Temporal lobe (tissue), 2 donors: ENCODE measurements around the gene ATP5PB. TPM values are rescaled to one million over a fixed set of nuclear protein-coding genes. Genes with fewer than 3 reads are reported as not detected.

ENCODE experiments used
- small RNA-seq: library from RNA; depleted of rRNA; stranded (forward); fragments of <200 nt; gene quantifications from one replicate; pipeline ENCODE3, GENCODE V24; 2014; ENCODE audit warnings: low replicate concordance
- total RNA-seq: library from RNA; depleted of rRNA; stranded (reverse); fragments of >200 nt; gene quantifications from one replicate; pipeline ENCODE4 v1.2.3, GENCODE V29; 2014

ATP5PB gene
- total RNA-seq, 1 donor from 2014 or later = 183 TPM

Small RNA genes within 50 kb of the gene (small RNA-seq; reads per million reads assigned to genes)
- gene RF00019 (not detected), gene RNU6-792P (not detected)

Other genes starting within 250 kb of the ATP5PB start
- 0.49 TPM for gene DENND2D, start 248.8 kb upstream of the ATP5PB start, total RNA-seq
- gene CHI3L2, start 221.8 kb upstream of the ATP5PB start, total RNA-seq = 0.49 TPM
- gene CHIA, start 158.6 kb upstream of the ATP5PB start, total RNA-seq = not detected
- 1.5 TPM for gene OVGP1, start 21.7 kb upstream of the ATP5PB start, total RNA-seq
- gene WDR77, start 208 bp upstream of the ATP5PB start, total RNA-seq = 15.0 TPM
- gene C1orf162, start 24.5 kb downstream of the ATP5PB start, total RNA-seq = 0.49 TPM
- 0.74 TPM for gene ADORA3, start 54.2 kb downstream of the ATP5PB start, total RNA-seq
- 0.74 TPM for gene TMIGD3, start 54.2 kb downstream of the ATP5PB start, total RNA-seq
- gene RAP1A, start 170.3 kb downstream of the ATP5PB start, total RNA-seq = 25.3 TPM